Lung (tissue), 12 donors: ENCODE measurements around the gene RIN3. TPM values are rescaled to one million over a fixed set of nuclear protein-coding genes. Genes with fewer than 3 reads are reported as not detected.
A peak's percentile ranks its signal among the peaks of the same experiment; 100 is the strongest.

Experiments used
- ATAC-seq: fragments of 200-7000 bp; cut with Tn5 transposase; one replicate; pipeline ENCODE4 v1.9.1; 2020; ENCODE audit warnings: moderate number of reproducible peaks; ENCODE audit not compliant: insufficient read depth, low FRiP score
- DNase-seq, 3 donors: peaks; one replicate each; pipeline ENCODE4 v3.0.0-alpha.2; 2013 to 2017
- H3K27ac ChIP-seq, 2 donors: one replicate each; pipeline ENCODE4 v1.5.1; 2013; ENCODE audit warnings: mild to moderate bottlenecking in 2 of 2, moderate library complexity in 2 of 2, control low read depth in 1 of 2, inconsistent platforms in 1 of 2, low read depth in 1 of 2, low read length in 1 of 2
- H3K27me3 ChIP-seq, 3 donors: one replicate each; pipeline ENCODE4 v1.5.1; 2013; ENCODE audit warnings: low read length in 2 of 3; ENCODE audit not compliant: control insufficient read depth in 3 of 3, insufficient read depth in 3 of 3
- H3K36me3 ChIP-seq, 4 donors: one replicate each; pipeline ENCODE4 v1.5.1; 2013; ENCODE audit warnings: low read length in 4 of 4, mild to moderate bottlenecking in 1 of 4, moderate library complexity in 1 of 4; ENCODE audit not compliant: control insufficient read depth in 4 of 4, insufficient read depth in 4 of 4
- H3K4me1 ChIP-seq, 5 donors: one replicate each; pipeline ENCODE4 v1.5.1; 2013; ENCODE audit warnings: low read length in 5 of 5, mild to moderate bottlenecking in 2 of 5, moderate library complexity in 1 of 5; ENCODE audit not compliant: control insufficient read depth in 5 of 5, insufficient read depth in 5 of 5
- H3K4me3 ChIP-seq: one replicate; pipeline ENCODE4 v1.5.1; 2013; ENCODE audit warnings: mild to moderate bottlenecking, control low read depth, moderate library complexity
- H3K9ac ChIP-seq, 2 donors: one replicate each; pipeline ENCODE4 v1.5.1; 2013; ENCODE audit warnings: low read length in 2 of 2, control low read depth in 1 of 2; ENCODE audit not compliant: insufficient read depth in 1 of 2
- H3K9me3 ChIP-seq, 4 donors: one replicate each; pipeline ENCODE4 v1.5.1; 2013; ENCODE audit warnings: low read length in 3 of 4, mild to moderate bottlenecking in 1 of 4, moderate library complexity in 1 of 4; ENCODE audit not compliant: control insufficient read depth in 4 of 4, insufficient read depth in 3 of 4
- CTCF ChIP-seq: IDR thresholded peaks from 2 replicates; pipeline ENCODE4 v1.5.1; 2012; ENCODE audit warnings: mild to moderate bottlenecking; ENCODE audit errors: control extremely low read depth, extremely low read depth
- WGBS, 2 donors: extraction: QIAGEN DNeasy Blood & Tissue Kit; methylation state at CpG; one replicate each; pipeline ENCODE4 v1.1.7; 2013; 5-methylcytosine and 5-hydroxymethylcytosine counted together
- polyA plus RNA-seq, 2 donors: library from polyadenylated mRNA; stranded (reverse); fragments of 200-250 nt; gene quantifications; one replicate each; pipeline ENCODE4 v1.2.1, GENCODE V29; 2013
- total RNA-seq, 2 donors: library from RNA; depleted of rRNA in 1 of 2; stranded (reverse); fragments of >200 nt in 1 of 2; gene quantifications; one replicate each; pipeline ENCODE4 v1.2.1, GENCODE V29; 2014 to 2021
- donor health status: control.
- donor health status: control.
- donor health status: Bipolar disorder and iron deficiency.
- donor health status: healthy.
- donor health status: DM: yes; HTN: yes; CAD: no.

Gene RIN3
- total and polyA plus RNA-seq, 4 donors = 19.3 to 55.5 (median 40.2) TPM

GRCh38 chr14:92584816-92585215, 71.2 kb downstream of the RIN3 start:
- Histone ChIP-seq H3K4me3 (no peak overlapping the region), H3K36me3 (peaks cover 0 to 11% (median 7%) of the 10 kb centered on the region in 4 donors), H3K4me1 (peaks cover 0 to 24% (median 14%) of the 10 kb centered on the region in 5 donors), H3K9ac (no peak overlapping the region), H3K27ac (peak overlapping the region in 1 of 2 donors; percentile 9), H3K27me3 (no peaks in the 10 kb centered on the region), H3K9me3 (peaks cover 0 to 3% (median 0%) of the 10 kb centered on the region in 4 donors)
- WGBS, 2 donors = 47 to 77% methylated on average over 6 of the region's 6 CpGs
- TF ChIP-seq CTCF = no peak
- DNase-seq (peak in 2 of 3 donors; percentile 33 to 41), ATAC-seq (no peak)

- no peaks in the 10 kb centered on the region for H3K27me3 ChIP-seq
- H3K4me1 ChIP-seq = peaks cover 0 to 24% (median 14%) of the 10 kb centered on the region in 5 donors
- H3K4me3 ChIP-seq = no peak overlapping the region
- H3K36me3 ChIP-seq = peaks cover 0 to 20% (median 9%) of the 10 kb centered on the region in 4 donors
- TF ChIP-seq CTCF = no peak
- peak overlapping the region in 1 of 2 donors; percentile 40 for H3K9ac ChIP-seq
- 25 to 37% methylated on average over 9 of the region's 9 CpGs for WGBS, 2 donors
- peaks cover 0 to 3% (median under 1%) of the 10 kb centered on the region in 4 donors for H3K9me3 ChIP-seq
- ATAC-seq (peak; percentile 76), DNase-seq (peak; percentile 45 to 96 (median 95))
- H3K27ac ChIP-seq = peak overlapping the region in 1 of 2 donors; percentile 60
These were observed 72.7 kb downstream of the RIN3 start for GRCh38 chr14:92585981-92586937.

- Histone ChIP-seq H3K36me3 (peaks cover 0 to 27% (median 9%) of the 10 kb centered on the region in 4 donors), H3K9me3 (peaks cover 0 to 3% (median under 1%) of the 10 kb centered on the region in 4 donors), H3K4me3 (no peak overlapping the region), H3K27me3 (no peaks in the 10 kb centered on the region), H3K4me1 (peaks cover 0 to 24% (median 14%) of the 10 kb centered on the region in 5 donors), H3K9ac (peak overlapping the region in 1 of 2 donors; percentile 40), H3K27ac (peak overlapping the region in 1 of 2 donors; percentile 60)
- 50 to 73% methylated on average over 7 of the region's 7 CpGs for WGBS, 2 donors
- no peak for TF ChIP-seq CTCF
- DNase-seq (no peak), ATAC-seq (no peak)
These were observed 73.5 kb downstream of the RIN3 start for GRCh38 chr14:92586963-92587699.
